GM12872 (cell line): ENCODE measurements around the gene UBE2B.
A peak's percentile ranks its signal among the peaks of the same experiment; 100 is the strongest.

Experiments
- TF ChIP-seq, protein P1 (sequence below): IDR thresholded peaks from 3 replicates; pipeline ENCODE4 v1.5.1; 2011; ENCODE audit warnings: low read depth, mild to moderate bottlenecking, low read length, moderate library complexity; ENCODE audit not compliant: insufficient read depth

Gene UBE2B

DNA sequence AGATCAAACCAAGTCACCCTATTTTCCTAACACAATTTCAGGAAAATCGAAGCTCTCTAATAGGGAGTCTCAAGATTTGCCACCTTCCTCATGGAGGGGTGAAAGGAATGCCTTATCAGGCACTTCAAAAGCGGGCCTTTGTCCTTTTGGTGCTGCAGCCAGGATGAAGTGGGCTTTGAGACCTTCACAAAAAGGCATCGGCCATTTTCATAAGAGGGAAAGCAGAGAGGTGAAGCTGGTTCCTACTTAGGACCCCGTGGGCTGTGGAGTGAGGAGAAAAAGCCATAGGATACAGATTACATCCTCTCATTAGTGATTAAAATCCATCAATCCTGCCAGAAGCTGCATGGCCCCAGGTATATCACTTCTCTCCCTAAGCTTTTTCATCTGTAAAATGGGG, 39.5 kb downstream of the UBE2B start:
- TF ChIP-seq, protein P1, sequence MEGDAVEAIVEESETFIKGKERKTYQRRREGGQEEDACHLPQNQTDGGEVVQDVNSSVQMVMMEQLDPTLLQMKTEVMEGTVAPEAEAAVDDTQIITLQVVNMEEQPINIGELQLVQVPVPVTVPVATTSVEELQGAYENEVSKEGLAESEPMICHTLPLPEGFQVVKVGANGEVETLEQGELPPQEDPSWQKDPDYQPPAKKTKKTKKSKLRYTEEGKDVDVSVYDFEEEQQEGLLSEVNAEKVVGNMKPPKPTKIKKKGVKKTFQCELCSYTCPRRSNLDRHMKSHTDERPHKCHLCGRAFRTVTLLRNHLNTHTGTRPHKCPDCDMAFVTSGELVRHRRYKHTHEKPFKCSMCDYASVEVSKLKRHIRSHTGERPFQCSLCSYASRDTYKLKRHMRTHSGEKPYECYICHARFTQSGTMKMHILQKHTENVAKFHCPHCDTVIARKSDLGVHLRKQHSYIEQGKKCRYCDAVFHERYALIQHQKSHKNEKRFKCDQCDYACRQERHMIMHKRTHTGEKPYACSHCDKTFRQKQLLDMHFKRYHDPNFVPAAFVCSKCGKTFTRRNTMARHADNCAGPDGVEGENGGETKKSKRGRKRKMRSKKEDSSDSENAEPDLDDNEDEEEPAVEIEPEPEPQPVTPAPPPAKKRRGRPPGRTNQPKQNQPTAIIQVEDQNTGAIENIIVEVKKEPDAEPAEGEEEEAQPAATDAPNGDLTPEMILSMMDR = no peak

DNA sequence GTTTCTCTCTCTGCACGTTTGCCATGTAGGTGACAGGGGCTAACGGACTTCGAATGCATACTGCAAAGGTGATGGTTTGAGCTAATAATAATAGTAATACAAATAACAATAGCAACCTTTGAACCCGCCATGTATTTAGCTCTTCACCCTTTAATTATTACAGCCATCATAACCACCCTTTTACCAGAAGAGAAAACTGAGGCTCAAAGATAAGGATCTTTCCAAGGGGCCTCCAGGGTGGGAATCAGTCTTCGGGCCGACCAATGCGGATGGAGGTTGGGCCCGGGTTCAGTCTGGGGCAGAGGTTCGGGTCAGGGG, 39.8 kb downstream of the UBE2B start:
- TF ChIP-seq, protein P1 = no peak

DNA sequence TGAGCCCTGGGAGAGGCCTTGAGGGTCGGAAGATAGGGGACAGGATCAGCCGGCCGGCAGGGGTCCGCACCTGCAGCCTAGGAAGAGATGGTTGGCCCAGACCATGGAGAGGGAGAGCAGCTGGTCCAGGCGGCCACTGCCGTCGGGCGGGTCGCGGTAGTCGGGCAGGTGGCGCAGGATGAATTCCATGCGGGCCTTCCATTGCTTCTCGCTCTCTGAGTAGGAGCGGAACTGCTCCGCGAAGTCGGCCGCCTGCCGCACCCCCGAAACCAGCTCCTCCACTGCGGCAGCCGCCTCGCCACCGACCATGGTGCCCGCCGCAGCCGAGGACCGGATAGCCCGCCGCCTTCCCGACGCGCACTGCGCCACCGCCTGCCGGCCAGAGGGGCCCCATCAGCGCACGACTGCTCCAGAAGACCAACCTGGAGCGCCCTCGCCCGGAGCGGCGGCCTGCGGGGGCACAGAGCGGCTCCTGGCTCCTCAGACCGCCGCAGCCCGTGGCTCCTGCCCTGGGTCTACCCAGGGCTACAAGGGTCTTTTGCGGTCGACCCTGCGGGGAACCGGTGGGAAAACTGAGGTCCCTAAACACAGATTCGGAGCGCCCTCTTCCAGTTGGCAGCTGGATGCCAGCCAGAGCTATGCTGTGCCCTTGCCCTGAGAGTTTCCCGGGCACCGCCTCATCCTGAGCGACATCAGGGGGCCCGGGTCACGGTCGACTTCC, 40.3 kb downstream of the UBE2B start, which contains the start of gene CDKN2AIPNL:
Gene CDKN2AIPNL, minus strand, starts transcription at position 336 of the 721 bp plus-strand sequence. Its CDS starts 27 bp downstream, at position 309.
- TF ChIP-seq, protein P1 = peak; percentile 73

DNA sequence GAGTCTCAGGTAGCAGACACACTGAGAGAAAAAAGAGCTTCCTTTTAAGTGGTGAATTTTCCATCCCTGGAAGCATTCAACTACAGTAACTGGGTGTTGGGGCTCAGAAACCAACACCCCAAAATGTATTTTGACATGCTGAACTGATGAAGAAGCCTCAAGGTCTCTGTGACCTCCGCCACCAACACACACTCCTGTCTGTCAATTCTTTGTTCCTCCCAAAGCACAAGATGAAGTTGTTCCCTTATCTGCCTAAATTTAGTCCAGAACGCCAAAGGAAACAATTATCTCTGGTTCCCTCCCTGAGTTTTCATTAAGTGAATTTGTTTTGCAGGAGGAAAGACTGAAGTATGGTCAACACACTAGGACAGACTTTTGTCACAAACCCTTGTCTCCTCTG, 41.7 kb downstream of the UBE2B start:
- TF ChIP-seq, protein P1 = no peak

DNA sequence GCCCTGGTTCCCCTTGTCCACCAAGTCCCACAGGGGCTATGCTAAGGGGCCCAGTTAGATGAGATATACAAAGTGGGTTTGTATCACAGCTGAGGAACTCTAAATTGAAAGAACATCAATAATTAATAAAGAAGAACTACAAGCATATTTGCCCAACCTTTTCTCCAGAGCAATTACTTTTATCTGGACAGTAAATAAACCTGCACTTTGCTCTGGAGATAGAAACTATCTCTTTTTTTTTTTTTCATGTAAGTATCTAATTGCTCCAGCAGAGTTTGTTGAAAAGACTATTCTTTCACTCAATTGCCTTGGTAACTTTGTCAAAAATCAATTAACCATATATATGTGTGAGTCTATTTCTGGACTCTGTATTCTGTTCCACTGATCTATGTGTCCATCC, 46.3 kb downstream of the UBE2B start:
- TF ChIP-seq, protein P1 = no peak

DNA sequence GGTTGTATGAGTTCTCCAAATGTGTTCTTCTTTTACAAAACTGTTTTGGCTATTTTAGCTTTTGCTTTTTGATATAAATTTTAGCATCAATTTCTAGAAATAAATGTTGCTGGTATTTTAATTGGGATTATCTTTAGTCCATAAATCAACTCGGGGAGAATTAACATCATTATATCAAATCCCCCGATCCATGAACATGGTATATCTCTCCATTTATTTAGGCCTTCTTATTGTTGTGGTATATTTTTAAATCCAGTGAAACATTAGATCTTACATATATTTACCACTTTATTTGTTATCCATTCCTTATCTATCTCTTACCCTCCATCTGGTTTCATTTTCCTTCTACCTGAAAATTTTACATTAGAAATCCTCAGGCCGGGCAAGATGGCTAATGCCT, 47.6 kb downstream of the UBE2B start:
- TF ChIP-seq, protein P1 = no peak

DNA sequence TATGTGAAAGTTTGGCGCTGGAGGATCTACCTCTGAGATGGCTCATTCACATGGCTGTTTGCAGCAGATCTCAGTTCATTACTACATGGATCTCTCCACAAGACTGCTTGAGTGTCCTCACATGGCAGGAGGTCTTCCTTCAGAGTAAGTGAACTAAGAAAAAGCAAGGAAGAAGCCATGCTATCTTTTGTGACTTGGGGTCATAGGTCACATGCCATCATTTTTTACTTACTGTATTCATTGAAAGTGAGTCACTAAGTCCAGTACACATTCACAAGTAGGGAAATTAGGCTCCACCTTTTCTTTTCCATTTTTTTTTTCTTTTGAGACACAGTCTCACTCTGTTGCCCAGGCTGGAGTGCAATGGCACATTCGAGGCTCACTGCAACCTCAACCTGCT, 49.0 kb downstream of the UBE2B start:
- TF ChIP-seq, protein P1 = no peak
